C4-2B (cell line): ENCODE data around the gene SH3RF2.

Experiments
- ZFX ChIP-seq: fragments of 450-650 bp; IDR thresholded peaks from 2 replicates; pipeline ENCODE4 v1.6.1; 2017
- TF ChIP-seq, protein P1 (sequence below): fragments of 450-650 bp; conservative IDR thresholded peaks from 2 replicates; pipeline ENCODE4 v1.5.1; 2017; ENCODE audit warnings: mild to moderate bottlenecking

GRCh38 chr5:146025681-146026080 lies 89.3 kb downstream of the SH3RF2 start:
- TF ChIP-seq, protein P1, sequence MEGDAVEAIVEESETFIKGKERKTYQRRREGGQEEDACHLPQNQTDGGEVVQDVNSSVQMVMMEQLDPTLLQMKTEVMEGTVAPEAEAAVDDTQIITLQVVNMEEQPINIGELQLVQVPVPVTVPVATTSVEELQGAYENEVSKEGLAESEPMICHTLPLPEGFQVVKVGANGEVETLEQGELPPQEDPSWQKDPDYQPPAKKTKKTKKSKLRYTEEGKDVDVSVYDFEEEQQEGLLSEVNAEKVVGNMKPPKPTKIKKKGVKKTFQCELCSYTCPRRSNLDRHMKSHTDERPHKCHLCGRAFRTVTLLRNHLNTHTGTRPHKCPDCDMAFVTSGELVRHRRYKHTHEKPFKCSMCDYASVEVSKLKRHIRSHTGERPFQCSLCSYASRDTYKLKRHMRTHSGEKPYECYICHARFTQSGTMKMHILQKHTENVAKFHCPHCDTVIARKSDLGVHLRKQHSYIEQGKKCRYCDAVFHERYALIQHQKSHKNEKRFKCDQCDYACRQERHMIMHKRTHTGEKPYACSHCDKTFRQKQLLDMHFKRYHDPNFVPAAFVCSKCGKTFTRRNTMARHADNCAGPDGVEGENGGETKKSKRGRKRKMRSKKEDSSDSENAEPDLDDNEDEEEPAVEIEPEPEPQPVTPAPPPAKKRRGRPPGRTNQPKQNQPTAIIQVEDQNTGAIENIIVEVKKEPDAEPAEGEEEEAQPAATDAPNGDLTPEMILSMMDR: no peak
- no peak for TF ChIP-seq ZFX
